GM18511 (cell line): ENCODE data around the gene HYAL2.

Experiments
- ATAC-seq: cut with Tn5 transposase; IDR thresholded peaks from one replicate; pipeline ENCODE4 v1.9.1; 2021; ENCODE audit warnings: mild to moderate bottlenecking, moderate library complexity; ENCODE audit not compliant: unreplicated experiment

HYAL2 gene, protein sequence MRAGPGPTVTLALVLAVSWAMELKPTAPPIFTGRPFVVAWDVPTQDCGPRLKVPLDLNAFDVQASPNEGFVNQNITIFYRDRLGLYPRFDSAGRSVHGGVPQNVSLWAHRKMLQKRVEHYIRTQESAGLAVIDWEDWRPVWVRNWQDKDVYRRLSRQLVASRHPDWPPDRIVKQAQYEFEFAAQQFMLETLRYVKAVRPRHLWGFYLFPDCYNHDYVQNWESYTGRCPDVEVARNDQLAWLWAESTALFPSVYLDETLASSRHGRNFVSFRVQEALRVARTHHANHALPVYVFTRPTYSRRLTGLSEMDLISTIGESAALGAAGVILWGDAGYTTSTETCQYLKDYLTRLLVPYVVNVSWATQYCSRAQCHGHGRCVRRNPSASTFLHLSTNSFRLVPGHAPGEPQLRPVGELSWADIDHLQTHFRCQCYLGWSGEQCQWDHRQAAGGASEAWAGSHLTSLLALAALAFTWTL

DNA sequence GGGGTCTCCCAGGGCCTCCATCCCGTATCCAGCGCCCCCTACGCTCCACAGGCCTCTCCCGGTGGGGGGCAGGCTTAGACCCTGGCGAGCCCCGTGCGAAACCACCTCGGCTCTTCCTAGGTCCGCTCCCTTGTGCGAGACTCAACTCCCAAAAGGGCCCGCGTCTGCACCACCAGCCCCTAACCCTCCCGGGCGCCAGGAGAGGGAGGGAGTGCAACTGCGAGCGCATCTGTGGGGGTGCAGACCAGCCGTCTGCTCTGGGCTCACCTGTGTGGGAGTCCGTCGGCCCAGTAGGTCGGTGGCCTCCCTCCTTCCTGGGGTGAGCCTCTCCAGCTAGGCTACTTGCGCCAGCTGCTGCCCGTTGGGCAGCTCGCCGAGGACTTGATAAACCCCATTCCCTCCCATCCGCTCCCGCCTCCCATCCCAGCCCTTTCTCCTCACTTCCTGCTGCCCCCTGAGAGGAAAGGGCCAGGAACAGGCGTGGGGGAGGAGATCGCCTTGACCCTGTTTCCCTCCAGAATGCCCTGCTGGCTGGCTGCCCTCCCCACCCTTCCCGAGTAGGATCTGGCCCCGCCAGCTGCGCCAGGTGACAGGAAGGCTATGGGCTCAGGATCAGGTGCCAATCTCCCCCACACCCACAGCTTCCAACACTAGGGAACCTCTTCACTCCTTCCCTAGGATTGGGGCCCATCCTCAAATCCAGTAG, at the start of gene HYAL2:
HYAL2 (minus strand) TSS at position 360 of the 706 bp plus-strand sequence. CDS start 2,256 bp downstream, outside the sequence.
- no peak for ATAC-seq

DNA sequence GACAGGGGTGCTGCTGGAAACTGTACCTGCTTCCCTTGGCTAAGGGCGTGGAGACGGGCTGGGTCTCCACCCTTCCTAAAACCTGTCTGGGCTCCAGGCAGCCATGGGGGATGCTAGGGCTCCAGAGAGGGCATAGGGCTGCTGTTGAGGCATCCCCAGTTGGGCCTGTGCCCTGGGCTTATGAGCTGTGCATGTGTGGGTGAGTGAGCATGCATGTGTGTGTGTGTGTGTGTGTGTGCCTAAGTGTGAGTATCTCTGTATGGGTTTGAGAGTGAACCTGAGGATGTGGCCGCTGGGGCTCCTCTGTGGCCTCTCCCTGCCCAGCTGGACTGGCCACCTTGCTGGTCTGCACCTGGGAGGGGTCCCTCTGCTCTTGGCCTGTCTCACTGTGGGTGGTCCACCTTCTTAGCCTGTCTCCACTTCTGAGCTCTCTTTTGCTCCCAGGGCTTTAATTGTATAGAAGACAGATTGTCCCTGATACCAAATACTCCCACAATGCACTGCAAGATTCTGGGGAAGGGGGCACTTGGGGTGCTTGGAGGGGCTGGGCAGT, 48.7 kb upstream of the HYAL2 start:
- ATAC-seq = no peak

DNA sequence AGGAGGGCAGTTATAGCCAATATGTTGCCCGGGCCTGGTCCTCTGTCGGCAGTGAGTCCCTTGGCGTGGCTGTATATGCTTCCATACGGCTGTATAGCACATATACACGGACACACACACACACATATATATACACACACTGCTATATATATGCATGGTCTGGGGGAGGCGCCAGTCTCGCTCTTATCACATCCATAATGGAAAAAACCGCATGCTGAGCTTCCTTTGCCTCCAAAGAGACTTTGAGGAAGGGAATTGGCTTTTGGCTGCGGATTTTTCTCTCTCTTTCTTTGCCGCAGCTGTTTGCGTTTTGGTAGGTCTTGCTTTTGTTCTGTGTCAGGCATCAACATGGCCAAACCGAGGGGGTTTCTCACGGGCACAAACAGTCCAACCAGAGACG, 48.0 kb upstream of the HYAL2 start:
- no peak for ATAC-seq

DNA sequence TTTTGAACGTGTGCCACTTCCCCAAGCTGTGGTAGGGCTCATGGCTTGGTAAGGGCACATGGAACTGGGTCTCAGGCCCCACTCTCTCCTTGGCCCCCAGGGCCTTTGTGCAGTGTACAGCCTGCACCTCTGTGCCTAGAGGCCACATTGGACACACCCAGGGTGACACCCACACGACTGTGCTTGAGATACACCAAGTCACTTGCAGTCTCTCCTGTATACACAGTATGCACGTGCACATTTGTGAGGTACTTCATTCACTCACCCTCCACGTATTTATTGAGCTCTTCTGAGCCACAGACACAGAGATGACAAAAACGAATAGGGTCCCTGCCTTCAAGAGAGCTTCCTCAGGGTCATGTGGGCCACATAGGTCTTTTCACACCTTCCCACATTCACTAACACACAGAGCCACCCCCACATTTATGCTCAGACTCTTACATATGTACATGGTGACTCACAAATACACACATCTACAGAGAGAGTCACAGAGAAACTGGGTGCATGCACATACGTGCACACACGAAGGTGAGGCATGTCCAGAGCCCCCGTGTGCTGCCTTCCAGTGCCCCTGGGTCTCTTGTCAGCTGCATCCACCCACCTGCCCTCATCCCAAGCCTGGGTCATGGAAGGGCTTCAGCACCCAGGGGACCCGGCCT, 46.6 kb upstream of the HYAL2 start:
- no peak for ATAC-seq

DNA sequence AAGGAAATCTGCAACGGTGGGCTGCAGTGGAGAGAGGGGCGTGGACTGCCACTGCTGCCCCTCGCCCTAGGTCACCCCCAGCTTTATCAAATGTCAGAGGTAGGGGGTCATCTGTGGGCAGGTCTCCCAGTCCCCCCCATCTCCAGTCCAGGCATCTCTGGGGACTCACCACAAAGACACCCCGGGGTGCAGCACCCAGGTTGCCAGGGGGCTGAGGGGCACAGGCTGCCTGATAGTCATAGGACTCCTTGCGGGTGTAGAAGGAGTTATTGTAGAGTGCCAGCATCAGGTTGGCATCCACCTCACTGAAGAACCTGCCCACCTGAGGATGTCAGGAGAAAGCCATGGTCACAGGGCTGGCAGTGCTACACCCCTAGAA, 43.3 kb upstream of the HYAL2 start:
- no peak for ATAC-seq

DNA sequence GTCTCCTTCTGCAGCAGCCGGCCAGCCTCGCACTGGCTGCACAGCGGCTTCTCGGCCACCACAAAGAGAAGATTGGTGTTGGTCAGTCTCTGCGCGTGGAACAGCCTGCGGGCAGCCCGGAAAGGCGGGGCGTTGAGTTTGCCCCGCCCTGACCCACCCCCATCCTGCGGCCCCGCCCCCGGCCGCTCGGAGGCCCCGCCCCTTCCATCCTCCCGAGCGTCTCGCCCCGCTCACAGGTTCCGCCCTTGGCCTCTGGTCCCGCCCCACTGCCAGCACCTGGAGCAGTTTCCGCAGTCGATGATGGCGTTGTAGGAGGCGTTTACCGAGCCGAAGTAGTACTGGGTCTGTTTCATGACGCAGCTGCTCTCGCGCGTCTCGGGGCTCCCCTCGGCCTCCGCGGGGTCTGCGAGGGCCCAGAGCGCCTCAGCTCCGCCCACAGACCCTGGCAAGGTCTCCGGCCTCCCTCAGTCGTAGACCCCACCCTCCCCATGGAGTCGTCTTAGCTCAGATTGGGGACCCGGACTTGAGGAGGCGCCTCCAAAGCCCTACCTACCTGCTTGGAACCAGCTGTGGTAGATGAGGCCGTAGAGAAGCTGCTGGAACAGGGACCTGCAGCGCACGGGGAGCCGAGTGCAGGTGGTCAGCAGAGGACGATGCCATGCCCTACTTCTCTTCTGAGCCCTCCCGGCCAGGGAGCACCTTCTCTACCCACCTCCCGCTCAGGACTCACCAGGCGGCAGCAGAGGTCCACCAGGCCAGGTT, 42.7 kb upstream of the HYAL2 start:
- ATAC-seq = peak; percentile 88

DNA sequence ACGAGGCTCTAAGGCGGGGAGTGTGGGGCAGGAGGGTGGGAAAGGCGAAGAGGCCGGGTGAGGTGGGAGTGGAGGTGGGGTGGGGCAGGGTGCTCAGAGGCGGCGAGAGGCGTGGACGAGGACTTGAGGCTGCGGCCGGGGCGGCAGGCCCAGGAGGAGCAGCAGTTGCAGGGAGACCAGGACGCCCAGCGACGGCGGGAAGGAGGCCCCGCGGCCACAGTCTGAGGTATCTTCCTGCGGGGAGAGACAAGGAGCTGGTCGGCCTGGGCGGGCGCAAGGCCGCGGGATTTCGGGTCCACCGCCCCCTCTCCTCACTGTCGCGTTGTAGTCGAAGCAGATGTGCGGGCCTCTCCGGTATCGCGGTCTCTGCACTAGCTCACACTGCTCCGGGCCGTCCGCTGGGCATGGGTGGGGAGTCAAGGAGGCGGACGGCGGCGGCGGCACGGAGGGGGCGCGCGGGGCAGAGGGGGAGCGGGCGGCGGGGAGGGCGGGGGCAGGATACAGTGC, 42.1 kb upstream of the HYAL2 start:
- ATAC-seq = peak; percentile 12

DNA sequence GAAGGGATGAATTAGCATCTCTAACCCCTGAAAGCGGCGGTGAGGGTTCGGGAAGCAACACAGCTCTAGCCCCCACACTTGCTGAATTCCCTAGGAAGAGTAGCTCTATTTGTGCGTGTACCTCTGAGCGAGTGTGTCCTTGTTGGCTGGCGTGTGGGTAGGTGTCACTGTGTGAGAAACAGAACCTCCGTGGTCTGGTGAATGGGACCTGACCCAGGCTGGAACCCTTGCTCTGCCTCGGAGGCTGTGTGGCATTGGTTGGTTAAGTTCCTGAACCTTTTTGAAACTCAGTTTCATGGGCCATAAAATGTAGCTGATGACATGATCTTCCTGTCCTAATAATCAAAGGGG, 37.2 kb upstream of the HYAL2 start:
- peak; percentile 29 for ATAC-seq

DNA sequence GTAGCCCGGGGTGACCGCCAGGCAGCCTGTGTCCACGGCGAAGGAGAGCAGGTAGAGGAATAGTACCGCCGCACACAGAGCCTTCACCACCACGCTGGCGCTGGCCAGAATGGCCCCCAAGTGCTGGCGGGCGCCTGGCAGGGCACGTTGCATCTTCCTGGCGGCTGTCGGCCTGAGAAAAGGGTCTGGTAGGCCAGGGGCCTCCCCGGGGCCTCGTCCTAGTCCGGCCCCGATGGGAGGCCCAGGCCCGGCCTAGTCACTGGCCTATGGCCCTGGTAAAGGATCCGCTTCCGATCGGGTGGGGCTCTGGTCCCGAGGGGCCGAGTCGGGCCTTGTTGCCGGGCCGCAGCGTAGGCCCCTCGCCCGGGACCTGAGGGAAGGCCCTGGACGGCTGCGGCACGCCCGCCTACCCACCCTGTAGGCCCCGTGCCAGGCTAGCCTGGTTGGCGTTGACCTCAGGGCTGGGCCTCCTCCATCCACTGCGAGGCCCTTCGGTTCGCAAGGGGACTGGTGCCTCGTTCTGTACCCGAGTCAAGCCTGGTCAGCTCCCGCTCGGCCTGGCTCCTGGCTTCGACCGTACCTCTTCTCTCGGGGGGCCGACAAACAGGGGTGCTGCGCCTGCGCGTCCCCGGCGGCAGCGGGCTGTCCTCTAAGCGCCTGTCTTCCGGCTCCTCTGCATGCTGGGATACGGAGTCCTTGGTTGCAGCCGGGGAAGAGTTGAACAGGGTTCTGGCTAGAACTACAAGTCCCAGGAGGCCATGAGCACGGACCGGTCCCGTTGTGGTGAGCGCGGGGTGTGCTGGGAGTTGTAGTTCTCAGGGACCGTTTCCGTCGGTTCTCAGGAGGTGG, 36.6 kb upstream of the HYAL2 start, which contains the start of gene TMEM115:
TMEM115 (minus strand) TSS at position 611 of the 849 bp plus-strand sequence; CDS start at position 153, 458 bp downstream.
- ATAC-seq = peak; percentile 100

DNA sequence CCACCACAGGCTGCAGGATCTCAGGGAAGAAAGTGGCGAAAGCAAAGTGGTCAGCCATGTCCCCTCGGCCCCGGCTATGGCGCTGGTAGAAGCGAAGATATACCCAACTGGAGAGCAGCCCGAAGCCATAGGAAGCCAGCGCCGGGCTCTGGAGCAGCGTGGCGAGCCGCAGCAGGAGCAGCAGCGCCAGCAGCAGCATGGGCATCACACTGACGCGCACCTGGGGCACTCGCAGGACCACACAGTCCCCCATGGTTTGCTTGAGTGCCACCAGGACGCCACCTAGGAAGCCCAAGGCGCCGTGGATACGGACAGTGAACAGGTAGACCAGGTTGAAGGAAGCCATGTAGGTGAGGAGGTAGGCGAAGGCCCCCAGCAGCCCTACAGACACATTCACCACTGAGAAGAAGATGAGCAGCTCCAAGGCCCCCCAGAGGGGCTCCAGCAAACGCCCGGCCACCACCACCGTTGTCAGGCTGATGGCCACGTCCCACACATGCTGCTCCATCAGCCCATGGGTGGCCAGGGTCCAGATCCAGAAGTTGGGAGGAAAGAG, 35.9 kb upstream of the HYAL2 start:
- no peak for ATAC-seq

DNA sequence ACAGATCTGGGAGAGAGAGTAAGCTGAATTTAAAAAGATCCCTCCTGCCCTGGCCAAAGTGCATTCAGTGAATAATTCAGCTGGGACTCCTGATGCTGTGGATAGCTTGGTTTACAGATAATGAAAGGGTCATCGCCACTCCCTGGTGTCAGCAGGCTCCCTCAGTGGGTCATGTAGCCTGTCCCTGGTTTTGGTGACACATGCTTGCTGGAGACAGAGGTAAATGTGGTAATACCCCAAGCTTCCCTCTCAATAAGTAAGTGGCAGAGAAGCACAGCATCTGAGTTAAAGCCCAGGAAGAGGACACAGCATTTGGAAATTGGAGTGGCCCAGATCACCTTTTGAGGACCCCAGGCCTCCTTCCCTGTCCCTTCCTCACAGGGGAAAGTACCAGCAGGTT, 34.9 kb upstream of the HYAL2 start:
- ATAC-seq = no peak

DNA sequence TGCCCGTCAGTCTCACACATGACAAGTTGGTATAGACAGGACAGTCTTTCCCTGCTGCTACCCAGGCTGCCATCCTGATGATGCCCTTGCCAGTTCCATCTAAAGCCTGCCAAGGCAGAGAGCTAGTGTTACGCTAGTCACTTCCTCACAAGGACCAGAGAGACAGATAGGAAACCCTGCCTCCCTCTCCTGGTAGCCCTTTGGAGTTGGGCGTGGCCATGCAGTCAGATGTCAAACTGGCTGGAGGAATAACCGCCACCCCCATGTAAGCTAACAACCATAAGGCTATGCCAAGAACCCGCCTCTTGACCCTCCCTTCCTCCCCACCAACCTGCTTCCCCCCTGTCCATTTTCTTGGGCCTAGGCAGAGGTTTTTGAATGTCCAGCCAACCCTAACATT, 34.0 kb upstream of the HYAL2 start:
- no peak for ATAC-seq

DNA sequence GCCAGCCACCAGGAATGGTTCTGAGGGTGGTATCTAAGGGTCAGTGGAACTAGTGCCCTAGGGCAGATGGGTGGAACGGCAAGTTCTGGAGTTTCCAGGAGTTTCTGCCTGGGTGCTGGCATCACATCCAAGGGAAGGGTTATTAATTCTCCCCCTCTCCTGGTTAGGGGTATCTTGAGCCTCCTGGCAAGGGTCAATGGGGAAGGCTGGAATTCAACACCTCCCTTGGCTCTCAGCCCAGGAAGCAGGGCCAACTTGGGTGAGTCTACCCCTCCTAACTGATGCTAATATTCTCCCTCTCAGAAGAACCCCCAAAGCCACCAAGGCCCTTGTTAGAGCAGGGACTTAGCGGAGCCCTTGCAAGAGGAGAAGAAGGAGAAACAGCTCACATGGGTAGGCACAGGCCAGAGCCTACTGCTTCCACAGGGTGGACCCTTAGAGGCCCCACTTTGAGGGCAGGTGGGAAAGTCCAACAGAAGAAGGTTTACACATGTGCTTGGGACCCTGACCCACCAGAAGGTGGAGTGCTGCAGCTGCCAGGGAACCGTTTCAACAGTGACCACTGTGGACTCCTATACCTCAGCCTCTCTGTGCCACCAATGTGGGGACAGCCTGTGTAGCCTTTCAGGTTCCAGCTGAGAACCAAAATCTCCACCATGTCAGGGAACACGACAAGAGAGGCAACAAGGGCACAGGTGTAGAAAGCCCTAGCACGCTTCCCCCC, 33.4 kb upstream of the HYAL2 start:
- no peak for ATAC-seq

DNA sequence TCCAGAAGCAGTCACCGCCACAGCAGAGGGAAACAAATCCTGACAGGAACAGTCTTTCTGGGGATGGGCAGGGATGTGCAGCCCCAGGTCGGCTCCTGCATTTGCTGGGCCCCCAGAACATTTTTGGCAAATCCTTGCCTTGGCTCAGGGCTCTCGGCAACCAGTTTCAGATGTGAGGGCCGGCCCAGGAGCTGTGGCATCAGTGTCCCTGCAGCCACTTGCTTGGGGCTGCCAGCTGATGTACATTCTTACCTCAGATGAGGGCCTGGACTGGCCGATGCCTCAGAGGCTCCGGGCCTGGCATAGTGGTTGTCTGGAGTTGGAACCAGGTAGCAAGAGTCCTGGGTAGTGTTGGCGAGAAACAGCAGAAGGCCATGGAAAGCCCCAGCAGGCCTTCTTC, 32.3 kb upstream of the HYAL2 start:
- ATAC-seq = no peak

DNA sequence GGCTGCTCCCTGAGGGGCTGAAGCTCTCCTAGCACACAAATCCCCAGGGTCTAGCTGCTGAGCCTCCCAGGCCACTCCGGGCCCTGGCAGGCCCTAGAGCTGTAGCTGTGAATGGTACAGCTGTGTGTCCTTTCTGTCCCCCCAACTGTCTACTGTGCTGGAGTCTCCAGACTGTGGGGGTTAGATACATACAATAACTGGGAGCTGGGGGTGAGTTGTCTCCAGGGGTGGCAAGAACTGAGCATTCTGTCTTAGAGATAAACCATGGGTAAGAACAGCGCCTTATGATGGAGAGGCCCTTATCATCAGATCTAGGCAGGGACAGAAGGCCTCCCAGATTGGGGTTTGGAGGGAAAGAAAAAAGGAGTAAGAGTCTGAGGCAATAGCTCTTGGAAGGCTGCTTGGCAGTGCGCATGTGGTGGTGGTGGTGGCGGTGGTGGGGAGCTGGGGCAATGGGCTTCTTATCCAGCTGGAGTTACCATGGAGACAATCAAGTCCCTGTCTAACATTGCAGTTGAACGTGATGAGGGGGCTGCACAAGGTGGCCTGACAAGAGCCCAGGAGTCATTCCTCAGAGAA, 31.7 kb upstream of the HYAL2 start:
- ATAC-seq = no peak

DNA sequence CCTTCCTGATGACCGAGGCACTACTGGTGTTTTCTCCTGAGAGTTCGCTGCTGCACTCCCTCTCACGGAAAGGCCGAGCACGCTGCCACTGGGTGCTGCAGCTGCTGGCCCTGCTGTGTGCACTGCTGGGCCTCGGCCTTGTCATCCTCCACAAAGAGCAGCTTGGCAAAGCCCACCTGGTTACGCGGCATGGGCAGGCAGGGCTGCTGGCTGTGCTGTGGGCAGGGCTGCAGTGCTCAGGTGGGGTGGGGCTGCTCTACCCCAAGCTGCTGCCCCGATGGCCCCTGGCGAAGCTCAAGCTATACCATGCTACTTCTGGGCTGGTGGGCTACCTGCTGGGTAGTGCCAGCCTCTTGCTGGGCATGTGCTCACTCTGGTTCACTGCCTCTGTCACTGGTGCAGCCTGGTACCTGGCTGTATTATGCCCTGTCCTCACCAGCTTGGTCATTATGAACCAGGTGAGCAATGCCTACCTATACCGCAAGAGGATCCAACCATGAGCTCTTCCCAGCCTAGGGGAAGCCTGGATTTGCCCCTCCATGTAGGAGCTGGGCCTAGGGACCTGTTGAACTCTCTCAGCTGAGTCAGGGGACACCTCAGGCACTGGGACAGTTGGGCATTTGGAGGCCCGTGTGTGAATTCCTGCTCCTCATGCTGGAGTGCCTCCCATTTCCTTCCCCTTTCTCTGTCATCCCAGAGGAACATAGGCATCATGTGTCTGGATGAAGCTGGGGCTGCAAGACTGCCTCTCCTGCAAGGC, 30.9 kb upstream of the HYAL2 start:
- no peak for ATAC-seq

DNA sequence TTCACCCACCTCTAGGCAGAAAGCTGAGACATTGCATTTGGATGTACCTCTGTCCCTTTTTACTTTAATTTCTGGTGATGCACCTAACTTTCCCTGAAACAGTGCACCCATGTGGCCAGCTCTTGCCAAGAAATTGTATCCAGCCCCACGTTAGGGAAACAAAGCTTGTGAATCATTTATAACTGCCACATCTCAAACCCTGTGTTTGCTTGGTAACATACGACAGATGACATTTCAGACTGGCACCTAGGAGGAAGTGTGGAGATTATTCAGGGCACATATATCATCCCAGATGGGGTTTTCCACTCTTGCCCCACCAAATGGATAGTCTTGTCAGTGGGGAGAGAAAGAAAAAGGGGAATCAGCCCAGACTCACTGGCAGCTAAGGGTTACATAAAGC, 30.2 kb upstream of the HYAL2 start:
- no peak for ATAC-seq

DNA sequence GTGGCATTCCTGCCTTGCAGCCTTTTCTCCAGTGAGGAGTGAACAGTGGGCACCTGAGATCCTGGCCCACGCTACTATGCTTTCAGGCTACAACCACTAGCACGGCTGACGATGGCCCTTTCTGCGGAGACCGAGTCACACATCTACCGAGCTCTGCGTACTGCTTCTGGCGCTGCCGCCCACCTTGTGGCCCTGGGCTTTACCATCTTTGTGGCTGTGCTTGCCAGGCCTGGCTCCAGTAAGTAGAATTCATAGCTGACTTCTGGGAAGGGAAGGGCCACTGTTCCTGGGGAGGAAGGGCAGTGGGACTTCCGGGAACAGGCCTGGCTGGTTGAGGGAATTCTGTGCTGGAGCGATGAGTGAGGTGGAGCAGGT, 28.8 kb upstream of the HYAL2 start:
- ATAC-seq = no peak
